OCI-LY3 (cell line): Measurements from ENCODE around the gene C2orf76.

Experiments
- H2AFZ ChIP-seq: fragments of 200-600, 300-600 bp; shearing (Covaris generic); 2 replicates; pipeline ENCODE4 v1.6.0; 2014; ENCODE audit warnings: antibody characterized with exemption, low read depth, low read length
- H3K27ac ChIP-seq: fragments of 200-600, 300-600 bp; sonication (generic); 2 replicates; pipeline ENCODE4 v1.5.1; 2014; ENCODE audit warnings: mild to moderate bottlenecking, low read length, moderate library complexity, mixed read lengths
- H3K27me3 ChIP-seq: fragments of 200-600, 300-600 bp; sonication (generic); 2 replicates; pipeline ENCODE4 v1.6.1; 2014; ENCODE audit warnings: low read depth, low read length, mixed read lengths
- H3K36me3 ChIP-seq: fragments of 200-600, 300-600 bp; sonication (generic); replicated peaks from 2 replicates; pipeline ENCODE3; 2014; ENCODE audit warnings: low read depth, low read length, mixed read lengths
- H3K4me1 ChIP-seq: fragments of 300-600, 200-600 bp; sonication (generic); 2 replicates; pipeline ENCODE4 v1.6.1; 2014; ENCODE audit warnings: low read length, mixed read lengths
- H3K4me2 ChIP-seq: fragments of 200-600, 300-600 bp; sonication (generic); 2 replicates; pipeline ENCODE4 v1.6.1; 2014; ENCODE audit warnings: low read length, mixed read lengths
- H3K4me3 ChIP-seq: fragments of 300-600, 200-600 bp; sonication (generic); 2 replicates; pipeline ENCODE4 v1.5.1; 2014; ENCODE audit warnings: antibody characterized with exemption, mild to moderate bottlenecking, low read length, moderate library complexity
- H3K79me2 ChIP-seq: fragments of 300-600, 200-600 bp; shearing (Covaris generic); 2 replicates; pipeline ENCODE4 v1.6.1; 2014; ENCODE audit warnings: mild to moderate bottlenecking, low read length, mixed read lengths
- H3K9ac ChIP-seq: fragments of 300-600, 200-600 bp; shearing (Covaris generic); 2 replicates; pipeline ENCODE4 v1.6.0; 2014; ENCODE audit warnings: mild to moderate bottlenecking, low read length, moderate library complexity
- H3K9me3 ChIP-seq: fragments of 200-600, 300-600 bp; shearing (Covaris generic); 2 replicates; pipeline ENCODE4 v1.6.1; 2014; ENCODE audit warnings: low read length, mixed read lengths; ENCODE audit not compliant: insufficient read depth
- H4K20me1 ChIP-seq: fragments of 200-600, 300-600 bp; sonication (generic); 2 replicates; pipeline ENCODE4 v1.6.1; 2016; ENCODE audit warnings: low read length, mixed read lengths; ENCODE audit not compliant: insufficient read depth
- CTCF ChIP-seq: fragments of 200-600, 300-600 bp; sonication (generic); IDR thresholded peaks from 2 replicates; pipeline ENCODE4 v1.5.1; 2014; ENCODE audit warnings: antibody characterized with exemption, low read length, low read depth
- EZH2phosphoT487 ChIP-seq: fragments of 200-600 bp; shearing (Covaris generic); IDR thresholded peaks from 2 replicates; pipeline ENCODE4 v1.6.1; 2018; ENCODE audit warnings: antibody characterized with exemption, mixed run types, low read depth

The C2orf76 gene

GRCh38 chr2:119264781-119265692 is 101.6 kb downstream of the C2orf76 start:
- H3K4me2 ChIP-seq, result no peak overlapping the region
- H3K4me3 ChIP-seq, result no peak overlapping the region
- no peak overlapping the region for H3K9ac ChIP-seq
- H3K9me3 ChIP-seq, result no peaks in the 10 kb centered on the region
- no peak overlapping the region for H2AFZ ChIP-seq
- H3K36me3 ChIP-seq, result no peaks in the 10 kb centered on the region
- H3K27me3 ChIP-seq, result no peaks in the 10 kb centered on the region
- no peak overlapping the region for H3K27ac ChIP-seq
- H4K20me1 ChIP-seq, result no peaks in the 10 kb centered on the region
- H3K79me2 ChIP-seq, result no peaks in the 10 kb centered on the region
- no peak for TF ChIP-seq EZH2phosphoT487
- TF ChIP-seq CTCF, result peak; percentile 76
- H3K4me1 ChIP-seq, result no peaks in the 10 kb centered on the region

GRCh38 chr2:119263656-119264055 is 103.0 kb downstream of the C2orf76 start:
- H3K9ac ChIP-seq, result no peak overlapping the region
- no peaks in the 10 kb centered on the region for H3K9me3 ChIP-seq
- H3K36me3 ChIP-seq, result no peaks in the 10 kb centered on the region
- no peak overlapping the region for H3K27ac ChIP-seq
- H3K4me1 ChIP-seq, result no peaks in the 10 kb centered on the region
- TF ChIP-seq EZH2phosphoT487 (no peak), CTCF (no peak)
- no peaks in the 10 kb centered on the region for H3K79me2 ChIP-seq
- no peak overlapping the region for H2AFZ ChIP-seq
- no peaks in the 10 kb centered on the region for H3K27me3 ChIP-seq
- H3K4me2 ChIP-seq, result no peak overlapping the region
- no peak overlapping the region for H3K4me3 ChIP-seq
- no peaks in the 10 kb centered on the region for H4K20me1 ChIP-seq

- no peaks in the 10 kb centered on the region for H3K36me3 ChIP-seq
- H3K9me3 ChIP-seq, result no peaks in the 10 kb centered on the region
- no peak overlapping the region for H3K9ac ChIP-seq
- no peaks in the 10 kb centered on the region for H3K27me3 ChIP-seq
- H4K20me1 ChIP-seq, result no peaks in the 10 kb centered on the region
- H2AFZ ChIP-seq, result no peak overlapping the region
- H3K4me1 ChIP-seq, result no peaks in the 10 kb centered on the region
- no peak overlapping the region for H3K4me2 ChIP-seq
- H3K79me2 ChIP-seq, result no peaks in the 10 kb centered on the region
- H3K27ac ChIP-seq, result no peak overlapping the region
- H3K4me3 ChIP-seq, result no peak overlapping the region
- TF ChIP-seq CTCF, result no peak
- no peak for TF ChIP-seq EZH2phosphoT487
Measured at GRCh38 chr2:119263025-119263424, 103.6 kb downstream of the C2orf76 start.

GRCh38 chr2:119261493-119262225 is 105.0 kb downstream of the C2orf76 start:
- H3K4me2 ChIP-seq, result no peak overlapping the region
- no peaks in the 10 kb centered on the region for H3K9me3 ChIP-seq
- no peaks in the 10 kb centered on the region for H4K20me1 ChIP-seq
- H3K79me2 ChIP-seq, result no peaks in the 10 kb centered on the region
- H3K27ac ChIP-seq, result no peak overlapping the region
- TF ChIP-seq EZH2phosphoT487 (no peak), CTCF (no peak)
- no peaks in the 10 kb centered on the region for H3K36me3 ChIP-seq
- H3K9ac ChIP-seq, result no peak overlapping the region
- no peaks in the 10 kb centered on the region for H3K4me1 ChIP-seq
- no peaks in the 10 kb centered on the region for H3K27me3 ChIP-seq
- H3K4me3 ChIP-seq, result no peak overlapping the region
- no peak overlapping the region for H2AFZ ChIP-seq
